GM12872 (cell line): ENCODE measurements around the gene CARS2.

Experiments used
- CTCF ChIP-seq: IDR thresholded peaks from 3 replicates; pipeline ENCODE4 v1.5.1; 2011; ENCODE audit warnings: low read depth, mild to moderate bottlenecking, low read length, moderate library complexity; ENCODE audit not compliant: insufficient read depth

The CARS2 gene

GRCh38 chr13:110597041-110597689 is 108.8 kb downstream of the CARS2 start:
- no peak for TF ChIP-seq CTCF

- peak; percentile 56 for TF ChIP-seq CTCF
Measured at GRCh38 chr13:110593430-110594130, 112.3 kb downstream of the CARS2 start.

GRCh38 chr13:110592665-110593064 is 113.3 kb downstream of the CARS2 start:
- no peak for TF ChIP-seq CTCF
